Transverse colon (tissue), 4 donors: ENCODE results near the gene PCBP3. TPM values are rescaled to one million over a fixed set of nuclear protein-coding genes. Genes with fewer than 3 reads are reported as not detected.
"Not testable (repeated sequence)": the region's sequence is repeated elsewhere in the genome, so short reads cannot be mapped to it uniquely, and the experiment has no call there.

Experiments used
- DNase-seq: peaks from one replicate; pipeline ENCODE4 v3.0.0-alpha.2; 2019
- H3K27ac ChIP-seq, 4 donors: fragments of 200-600 bp; sonication (generic); 2 replicates each; pipeline ENCODE4 v1.5.1; 2016 to 2018; ENCODE audit warnings: inconsistent platforms in 4 of 4
- H3K27me3 ChIP-seq: fragments of 200-600 bp; sonication (generic); 2 replicates; pipeline ENCODE4 v1.5.1; 2017; ENCODE audit warnings: inconsistent platforms
- H3K36me3 ChIP-seq, 4 donors: fragments of 200-600 bp; sonication (generic); 2 replicates each; pipeline ENCODE4 v1.5.1; 2017 to 2019; ENCODE audit warnings: inconsistent platforms in 4 of 4
- H3K4me1 ChIP-seq, 4 donors: fragments of 200-600 bp; sonication (generic); 2 replicates each; pipeline ENCODE4 v1.5.1; 2017 to 2020; ENCODE audit warnings: inconsistent platforms in 4 of 4
- H3K4me3 ChIP-seq, 4 donors: fragments of 200-600 bp; sonication (generic); 1 replicate in 1 of 4; 2 replicates in 3 of 4; pipeline versions ENCODE4 v1.5.1 to v1.6.1; 2017 to 2019; ENCODE audit warnings: inconsistent platforms in 4 of 4
- H3K9me3 ChIP-seq, 2 donors: fragments of 200-600 bp; sonication (generic); 2 replicates each; pipeline ENCODE4 v1.5.1; 2017 to 2019; ENCODE audit warnings: inconsistent platforms in 2 of 2
- EP300 ChIP-seq: sonication (generic); formaldehyde crosslinking; IDR thresholded peaks from one replicate; pipeline ENCODE4 v1.6.1; 2017; ENCODE audit warnings: antibody characterized with exemption, low read depth
- POLR2A ChIP-seq: fragments of 450-650 bp; IDR thresholded peaks from one replicate; pipeline ENCODE4 v1.6.1; 2016; ENCODE audit warnings: antibody characterized with exemption, mild to moderate bottlenecking, moderate library complexity
- POLR2AphosphoS5 ChIP-seq, 3 donors: sonication (generic); formaldehyde crosslinking; IDR thresholded peaks; one replicate each; pipeline ENCODE4 v1.6.1; 2016; ENCODE audit warnings: antibody characterized with exemption in 3 of 3
- WGBS, 2 donors: methylation state at CpG; one replicate each; pipeline ENCODE4 v1.1.5; 2018; ENCODE audit warnings: low coverage in 1 of 2; 5-methylcytosine and 5-hydroxymethylcytosine counted together
- in situ Hi-C, 4 donors: fragments of 200-750 bp; cut with MboI; loops; one replicate each; pipeline versions ENCODE4 v1.15.0 to v1.15.1; 2017; ENCODE audit warnings: low sequenced_read_pairs in 3 of 4, low pct_ligation_motif_present in 1 of 4, low pct_unique_long_range_greater_than_20kb in 1 of 4
- intact Hi-C: fragments of 100-400 bp; cut with DNase I; formaldehyde crosslinking; loops from one replicate; pipeline ENCODE4 v1.15.1; 2023; ENCODE audit warnings: low total_unique reads
- total RNA-seq, 4 donors: library from RNA; depleted of rRNA; stranded (reverse); fragments of >200 nt; gene quantifications; one replicate each; pipeline ENCODE4 v1.1.0, GENCODE V29; 2016
- TF ChIP-seq, protein P1 (sequence below), 5 experiments: fragments of 200-600 bp in 3 of 5; fragments of 450-650 bp in 2 of 5; sonication (generic) in 3 of 5; IDR thresholded peaks; 1 replicate in 2 of 5; 2 replicates in 3 of 5; pipeline ENCODE4 v1.5.1; 2016 to 2017; ENCODE audit warnings: antibody characterized with exemption in 5 of 5, inconsistent platforms in 3 of 5, mild to moderate bottlenecking in 2 of 5, moderate library complexity in 1 of 5

PCBP3 gene
- total RNA-seq, 4 donors from 2014 or later, result 0.80 to 7.8 (median 5.3) TPM

DNA sequence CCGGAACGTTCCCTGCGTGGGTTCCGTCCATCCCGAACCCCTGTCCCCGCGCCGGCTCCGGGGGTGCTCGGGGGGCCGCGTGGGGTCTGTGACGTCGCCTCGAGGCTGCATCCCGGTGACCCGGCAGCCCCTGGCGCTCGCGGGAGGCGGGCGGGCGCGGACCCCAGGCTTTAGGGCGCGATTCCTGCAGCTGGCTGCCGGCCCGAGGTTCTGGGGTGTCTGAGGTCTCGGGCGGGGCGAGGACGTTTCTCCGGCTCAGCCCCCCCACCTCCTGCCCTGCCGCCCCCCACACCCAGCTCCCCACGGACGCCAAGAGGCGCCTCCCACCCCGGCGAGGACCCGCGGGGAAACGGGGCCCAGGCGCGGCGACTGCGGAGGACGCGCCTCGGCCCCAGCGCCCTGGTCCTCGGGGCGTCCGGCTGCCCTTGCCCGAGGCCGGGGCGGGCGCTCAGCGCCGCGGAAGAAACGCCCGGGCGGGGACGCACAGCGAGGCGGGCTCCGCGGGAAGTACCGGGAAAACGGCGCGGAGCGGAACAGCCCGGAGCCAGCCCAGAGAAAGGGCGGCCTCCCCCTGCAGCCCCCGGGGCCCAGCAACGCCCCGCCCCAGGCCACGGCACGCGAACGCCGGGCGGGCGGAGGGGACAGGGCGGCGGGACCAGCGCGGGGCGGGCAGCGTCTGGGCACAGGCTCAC lies 1.3 kb upstream of the PCBP3 start:
- in situ Hi-C loops, result no loop called here
- WGBS, 2 donors, result 47% methylated on average over 43 of the region's 91 CpGs; no CpG with 5 or more reads in 1 of the 2 donors
- H3K27me3 ChIP-seq, result peaks cover 15% of the 10 kb centered on the region
- H3K4me3 ChIP-seq, result peak overlapping the region in 3 of 4 donors; percentile 33 to 51 (median 48)
- TF ChIP-seq EP300, result no peak
- TF ChIP-seq, protein P1, sequence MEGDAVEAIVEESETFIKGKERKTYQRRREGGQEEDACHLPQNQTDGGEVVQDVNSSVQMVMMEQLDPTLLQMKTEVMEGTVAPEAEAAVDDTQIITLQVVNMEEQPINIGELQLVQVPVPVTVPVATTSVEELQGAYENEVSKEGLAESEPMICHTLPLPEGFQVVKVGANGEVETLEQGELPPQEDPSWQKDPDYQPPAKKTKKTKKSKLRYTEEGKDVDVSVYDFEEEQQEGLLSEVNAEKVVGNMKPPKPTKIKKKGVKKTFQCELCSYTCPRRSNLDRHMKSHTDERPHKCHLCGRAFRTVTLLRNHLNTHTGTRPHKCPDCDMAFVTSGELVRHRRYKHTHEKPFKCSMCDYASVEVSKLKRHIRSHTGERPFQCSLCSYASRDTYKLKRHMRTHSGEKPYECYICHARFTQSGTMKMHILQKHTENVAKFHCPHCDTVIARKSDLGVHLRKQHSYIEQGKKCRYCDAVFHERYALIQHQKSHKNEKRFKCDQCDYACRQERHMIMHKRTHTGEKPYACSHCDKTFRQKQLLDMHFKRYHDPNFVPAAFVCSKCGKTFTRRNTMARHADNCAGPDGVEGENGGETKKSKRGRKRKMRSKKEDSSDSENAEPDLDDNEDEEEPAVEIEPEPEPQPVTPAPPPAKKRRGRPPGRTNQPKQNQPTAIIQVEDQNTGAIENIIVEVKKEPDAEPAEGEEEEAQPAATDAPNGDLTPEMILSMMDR (IDR thresholded peaks at IDR 0.05), result no peak
- TF ChIP-seq POLR2AphosphoS5 (IDR thresholded peaks at IDR 0.05), result no peak
- no peak for TF ChIP-seq POLR2A
- H3K9me3 ChIP-seq, result no peaks in the 10 kb centered on the region
- intact Hi-C loops, result no loop called here
- no peaks in the 10 kb centered on the region for H3K36me3 ChIP-seq
- peak overlapping the region; percentile 66 to 80 (median 74) for H3K27ac ChIP-seq
- H3K4me1 ChIP-seq, result peaks cover 3 to 28% (median 8%) of the 10 kb centered on the region in 4 donors
- DNase-seq, result no peak

DNA sequence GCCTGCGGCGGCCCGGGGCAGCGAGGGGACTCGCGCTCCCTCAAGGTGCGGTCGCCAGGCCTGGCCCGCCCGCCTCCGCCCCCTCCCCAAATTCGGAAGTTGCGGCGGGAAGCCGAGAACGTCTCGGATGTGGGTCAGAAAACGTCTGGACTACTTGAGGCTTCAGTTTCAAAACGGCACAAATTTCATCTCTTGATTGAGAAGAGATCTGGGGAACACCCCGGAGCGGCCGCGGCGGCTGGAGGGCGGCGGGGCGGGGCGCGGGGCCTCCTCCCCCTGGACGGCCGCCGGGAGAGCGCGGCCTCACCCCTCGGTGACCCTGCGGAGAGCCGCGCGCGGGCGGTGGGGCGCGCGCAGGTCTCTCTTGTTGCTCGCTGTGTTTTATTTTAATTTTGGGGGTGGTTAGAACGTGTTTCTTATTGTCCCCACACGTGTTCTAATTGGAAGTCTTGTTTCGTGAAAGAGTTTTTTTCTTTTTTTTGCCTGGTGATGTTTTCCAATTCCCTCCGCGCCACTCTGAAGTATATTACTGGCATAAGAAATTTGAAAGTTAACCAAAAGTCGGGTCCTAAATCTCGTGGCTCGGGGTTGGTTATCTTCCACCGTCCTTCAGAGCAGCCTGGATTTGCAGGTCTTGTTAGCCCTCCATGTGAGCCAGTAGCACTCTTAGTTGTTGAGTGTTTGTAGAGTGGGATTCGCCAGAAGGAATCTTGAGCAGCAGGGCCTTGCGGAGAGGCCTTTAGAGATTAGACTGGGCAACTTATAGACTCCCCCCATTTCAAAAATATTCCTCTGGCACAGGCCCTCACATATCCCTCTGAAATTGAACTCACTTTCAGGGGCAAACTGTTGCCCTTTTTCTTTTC lies 749 bp downstream of the PCBP3 start:
- no peaks in the 10 kb centered on the region for H3K36me3 ChIP-seq
- in situ Hi-C loops, result no loop called here
- H3K9me3 ChIP-seq, result no peaks in the 10 kb centered on the region
- 8% methylated on average over 2 to 43 of the region's 56 CpGs for WGBS, 2 donors
- peak overlapping the region; percentile 73 to 81 (median 76) for H3K27ac ChIP-seq
- intact Hi-C loops, result no loop called here
- no peak for DNase-seq
- TF ChIP-seq, protein P1 (IDR thresholded peaks at IDR 0.05), result no peak
- no peak for TF ChIP-seq POLR2AphosphoS5 (IDR thresholded peaks at IDR 0.05)
- H3K27me3 ChIP-seq, result peaks cover 15% of the 10 kb centered on the region
- peaks cover 3 to 28% (median 8%) of the 10 kb centered on the region in 4 donors for H3K4me1 ChIP-seq
- H3K4me3 ChIP-seq, result peak overlapping the region in 3 of 4 donors; percentile 40 to 57 (median 54)

DNA sequence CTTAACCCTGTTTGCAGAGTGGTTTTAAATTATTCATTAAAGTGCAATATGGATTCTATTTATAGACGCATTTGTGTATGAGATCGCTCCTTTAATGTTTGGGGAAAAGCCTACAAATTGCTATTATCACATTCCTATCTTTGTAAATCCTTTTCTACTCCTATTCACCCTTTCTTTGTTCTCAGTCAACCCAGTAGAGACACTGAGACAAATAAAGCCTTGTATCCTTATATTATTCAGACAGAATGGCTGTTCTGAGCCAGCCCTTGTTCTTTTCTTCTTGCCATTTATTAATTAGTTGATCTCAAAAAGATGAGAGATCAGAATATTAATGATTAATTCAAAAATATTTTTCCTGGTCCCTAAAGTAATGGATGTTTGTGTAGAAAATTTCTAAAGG lies 8.4 kb downstream of the PCBP3 start:
- Histone ChIP-seq H3K36me3 (no peaks in the 10 kb centered on the region), H3K27me3 (no peaks in the 10 kb centered on the region), H3K4me3 (no peak overlapping the region), H3K27ac (no peak overlapping the region), H3K4me1 (peaks cover 0 to 6% (median 0%) of the 10 kb centered on the region in 4 donors), H3K9me3 (no peaks in the 10 kb centered on the region)
- TF ChIP-seq POLR2AphosphoS5 (IDR thresholded peaks at IDR 0.05), result no peak
- TF ChIP-seq EP300, result no peak
- TF ChIP-seq POLR2A, result no peak
- TF ChIP-seq, protein P1 (IDR thresholded peaks at IDR 0.05), result no peak
- in situ Hi-C loops (no loop called here), intact Hi-C loops (no loop called here)
- no peak for DNase-seq
- WGBS, 2 donors, result 64 to 68% methylated on average over 2 of the region's 2 CpGs

DNA sequence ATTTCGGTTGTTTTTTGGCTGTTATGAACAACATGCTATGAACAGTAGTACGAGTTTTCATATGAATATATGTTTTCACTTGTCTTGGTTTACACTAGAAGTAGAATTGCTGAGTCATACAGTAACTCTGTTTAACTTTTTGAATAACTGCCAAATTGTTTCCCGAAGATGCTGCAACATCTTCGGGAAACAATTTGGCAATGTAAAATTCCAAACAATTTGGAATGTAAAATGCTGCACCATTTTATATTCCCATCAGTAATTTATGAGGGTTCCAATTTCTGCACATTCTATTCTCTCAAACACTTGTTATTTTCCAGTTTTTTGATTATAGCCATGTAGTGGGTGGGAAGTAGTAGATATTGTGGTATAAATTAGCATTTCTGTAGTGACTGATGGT lies 11.6 kb downstream of the PCBP3 start:
- Histone ChIP-seq H3K4me3 (no peak overlapping the region), H3K9me3 (no peaks in the 10 kb centered on the region), H3K27me3 (no peaks in the 10 kb centered on the region), H3K27ac (no peak overlapping the region), H3K4me1 (peaks cover 0 to 6% (median 0%) of the 10 kb centered on the region in 4 donors), H3K36me3 (no peaks in the 10 kb centered on the region)
- no peak for DNase-seq
- 60 to 61% methylated on average over 3 to 4 of the region's 4 CpGs for WGBS, 2 donors
- intact Hi-C loops (no loop called here), in situ Hi-C loops (no loop called here)
- TF ChIP-seq POLR2A (no peak), POLR2AphosphoS5 (IDR thresholded peaks at IDR 0.05) (peak in 1 of 3 donors; percentile 37)

DNA sequence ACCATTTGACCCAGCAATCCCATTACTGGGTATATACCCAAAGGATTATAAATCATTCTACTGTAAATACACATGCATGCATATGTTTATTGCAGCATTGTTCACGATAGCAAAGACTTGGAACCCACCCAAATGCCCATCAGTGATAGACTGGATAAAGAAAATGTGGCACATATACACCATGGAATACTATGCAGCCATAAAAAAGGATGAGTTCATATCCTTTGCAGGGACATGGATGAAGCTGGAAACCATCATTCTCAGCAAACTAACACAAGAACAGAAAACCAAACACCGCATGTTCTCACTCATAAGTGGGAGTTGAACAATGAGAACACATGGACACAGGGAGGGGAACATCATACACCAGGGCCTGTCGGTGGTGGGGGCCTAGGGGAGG lies 12.6 kb downstream of the PCBP3 start:
- H3K27me3 ChIP-seq, in situ Hi-C loops, H3K4me3 ChIP-seq, H3K27ac ChIP-seq, intact Hi-C loops, H3K4me1 ChIP-seq, DNase-seq, H3K9me3 ChIP-seq, H3K36me3 ChIP-seq: not testable (repeated sequence)
- WGBS, 2 donors, result 75 to 81% methylated on average over 3 of the region's 3 CpGs

DNA sequence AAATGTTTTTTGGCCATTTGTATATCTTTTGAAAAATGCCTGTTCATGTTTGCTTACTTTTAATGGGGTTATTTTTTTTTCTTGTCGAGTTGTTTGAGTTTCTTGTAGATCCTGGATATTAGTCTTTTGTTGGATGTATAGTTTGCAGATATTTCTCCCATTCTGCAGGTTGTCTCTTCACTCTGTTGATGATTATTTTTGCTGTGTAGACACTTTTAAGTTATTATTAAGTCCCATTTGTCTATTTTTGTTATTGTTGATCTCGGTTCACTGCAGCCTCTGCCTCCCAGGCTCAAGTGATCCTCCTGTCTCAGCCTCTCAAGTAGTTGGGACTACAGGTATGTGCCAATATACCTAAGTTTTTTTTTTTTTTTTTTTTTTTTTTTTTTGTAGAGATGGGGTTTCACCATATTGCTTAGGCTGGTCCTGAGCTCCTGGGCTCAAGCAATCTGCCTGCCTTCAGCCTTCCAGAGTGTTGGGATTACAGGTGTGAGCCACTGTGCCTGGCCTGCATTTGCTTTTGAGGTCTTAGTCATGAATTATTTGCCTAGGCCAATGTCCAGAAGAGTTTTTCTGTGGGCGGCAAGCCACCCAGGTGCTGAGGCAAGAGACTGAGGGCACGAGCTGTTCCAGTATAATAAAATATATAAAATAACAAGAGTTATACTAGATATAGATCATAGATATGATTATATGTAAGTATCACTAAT lies 18.5 kb downstream of the PCBP3 start:
- H3K27ac ChIP-seq, H3K4me3 ChIP-seq, H3K4me1 ChIP-seq, H3K9me3 ChIP-seq, DNase-seq, intact Hi-C loops, H3K36me3 ChIP-seq, H3K27me3 ChIP-seq, in situ Hi-C loops: not testable (repeated sequence)
- WGBS, 2 donors, result 69 to 80% methylated on average over 4 of the region's 4 CpGs
